Right lobe of liver (tissue), 4 donors: ENCODE results near the gene ELF2.

Source experiments
- CTCF ChIP-seq, 4 donors: fragments of 200-600 bp in 3 of 4; fragments of 450-650 bp in 1 of 4; IDR thresholded peaks; one replicate each; pipeline versions ENCODE4 v1.5.1 to v1.8.0; 2016 to 2022; ENCODE audit warnings: antibody characterized with exemption in 4 of 4, mild to moderate bottlenecking in 2 of 4
- POLR2A ChIP-seq: fragments of 450-650 bp; IDR thresholded peaks from one replicate; pipeline ENCODE4 v1.6.1; 2017; ENCODE audit warnings: antibody characterized with exemption, mild to moderate bottlenecking
- donor health status: DM: no; HTN: no; CAD: no.
- donor health status: DM: no; HTN: no; CAD: no.
- donor health status: DM: no; HTN: yes; CAD: no.

DNA sequence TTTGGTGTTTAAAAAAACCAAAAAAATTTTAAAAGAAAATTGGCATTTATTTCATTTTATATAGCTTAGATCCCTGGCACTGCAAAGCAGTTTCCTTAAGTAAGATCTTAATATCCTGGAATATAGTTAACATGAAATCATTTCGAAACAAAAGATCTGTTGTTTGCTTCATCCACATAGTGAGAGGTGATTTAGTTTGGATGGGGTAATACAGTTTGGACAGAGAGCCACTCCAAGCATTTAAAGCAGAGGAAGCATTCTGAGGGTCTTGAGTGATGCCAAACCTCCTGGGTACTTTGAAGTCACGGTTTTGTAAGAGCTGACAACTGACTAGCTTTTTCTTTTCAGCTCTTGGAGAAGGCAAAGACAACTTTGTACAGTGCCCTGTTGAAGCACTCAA is 132.7 kb downstream of the ELF2 start:
- TF ChIP-seq POLR2A (no peak), CTCF (IDR thresholded peaks at IDR 0.05) (no peak)
